GM21619 (cell line): ENCODE data around the gene ART5.
"Not testable (repeated sequence)": the region's sequence is repeated elsewhere in the genome, so short reads cannot be mapped to it uniquely, and the experiment has no call there.

ENCODE experiments used
- ATAC-seq: cut with Tn5 transposase; IDR thresholded peaks from one replicate; pipeline ENCODE4 v1.9.1; 2021; ENCODE audit not compliant: unreplicated experiment

The ART5 gene

DNA sequence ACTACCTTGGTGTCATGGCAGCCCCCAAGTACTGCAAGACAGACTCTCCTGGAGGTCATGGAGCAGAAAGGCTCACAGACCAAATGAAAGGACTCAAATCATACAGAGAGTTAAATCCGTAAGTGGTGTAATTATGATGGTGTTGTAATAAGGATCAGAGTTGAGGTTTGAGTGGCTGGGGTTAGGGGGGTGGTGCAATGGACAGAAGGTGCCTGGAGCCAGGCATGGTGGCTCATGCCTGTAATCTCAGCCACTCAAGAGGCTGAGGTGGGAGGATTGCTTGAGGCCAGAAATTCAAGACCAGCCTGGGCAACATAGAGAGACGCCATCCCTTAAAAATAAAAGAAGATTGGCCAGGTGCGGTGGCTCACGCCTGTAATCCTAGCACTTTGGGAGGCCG lies 18.7 kb downstream of the ART5 start:
- ATAC-seq: no peak

DNA sequence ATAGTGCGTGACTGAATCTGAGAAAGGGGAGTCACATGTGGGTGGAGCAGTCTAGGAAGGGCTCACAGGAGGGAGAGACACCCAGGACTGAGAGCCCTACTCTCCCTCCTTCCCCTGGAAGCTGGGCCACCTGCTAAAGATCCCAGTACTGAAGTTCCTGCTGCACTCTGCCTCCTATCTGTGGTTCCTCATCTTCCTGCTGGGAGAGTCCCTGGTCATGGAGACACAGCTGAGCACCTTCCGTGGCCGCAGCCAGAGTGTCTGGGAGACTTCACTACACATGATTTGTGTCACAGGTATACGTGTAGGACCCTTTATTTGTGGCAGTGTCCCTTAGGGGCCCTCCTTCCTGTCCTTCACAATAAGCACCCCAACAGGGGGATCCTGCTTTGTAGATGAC lies 19.3 kb downstream of the ART5 start:
- no peak for ATAC-seq

DNA sequence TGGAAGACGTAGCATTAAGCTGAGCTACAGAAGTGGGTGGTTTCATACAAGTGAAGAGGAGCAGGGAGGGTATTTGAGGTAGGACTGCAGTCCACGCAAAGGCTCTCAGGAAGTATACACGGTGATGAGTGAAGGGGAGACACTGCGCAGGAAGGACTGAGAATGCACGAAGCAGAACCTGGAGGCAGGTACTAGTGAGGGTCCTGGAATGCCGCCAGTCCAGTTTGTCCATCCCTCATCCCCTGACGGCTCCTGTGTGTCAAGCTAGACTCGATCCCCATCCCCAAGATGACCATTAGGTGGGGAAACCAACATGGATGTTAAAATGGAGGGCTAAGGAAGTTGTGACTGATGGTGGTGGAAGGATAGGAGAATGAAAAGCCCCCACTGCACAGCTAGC lies 23.8 kb downstream of the ART5 start:
- ATAC-seq: no peak

DNA sequence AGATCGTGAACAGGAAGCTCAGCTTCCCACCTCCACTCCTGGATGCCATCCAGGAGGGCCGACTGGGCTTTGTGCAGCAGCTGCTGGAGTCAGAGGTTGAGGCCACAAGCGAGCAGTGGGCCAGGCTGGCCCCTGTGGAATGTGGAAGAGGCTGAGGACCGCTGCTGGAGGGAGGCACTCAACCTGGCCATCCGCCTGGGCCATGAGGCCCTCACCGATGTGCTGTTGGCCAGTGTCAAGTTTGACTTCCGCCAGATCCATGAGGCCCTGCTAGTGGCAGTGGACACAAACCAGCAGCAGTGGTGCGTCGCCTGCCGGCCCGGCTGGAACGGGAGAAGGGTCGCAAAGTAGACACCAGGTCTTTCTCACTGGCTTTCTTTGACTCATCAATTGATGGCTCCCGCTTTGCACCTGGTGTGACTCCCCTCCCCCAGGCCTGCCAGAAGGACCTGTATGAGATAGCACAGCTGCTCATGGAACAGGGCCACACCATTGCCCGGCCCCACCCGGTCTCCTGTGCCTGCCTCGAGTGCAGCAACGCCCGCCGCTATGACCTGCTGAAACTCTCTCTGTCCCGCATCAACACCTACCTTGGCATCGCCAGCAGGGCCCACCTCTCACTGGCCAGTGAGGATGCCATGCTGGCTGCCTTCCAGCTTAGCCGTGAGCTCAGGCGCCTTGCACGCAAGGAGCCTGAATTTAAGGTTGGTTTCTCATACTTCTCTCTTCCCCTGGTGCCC lies 24.9 kb downstream of the ART5 start:
- no peak for ATAC-seq

DNA sequence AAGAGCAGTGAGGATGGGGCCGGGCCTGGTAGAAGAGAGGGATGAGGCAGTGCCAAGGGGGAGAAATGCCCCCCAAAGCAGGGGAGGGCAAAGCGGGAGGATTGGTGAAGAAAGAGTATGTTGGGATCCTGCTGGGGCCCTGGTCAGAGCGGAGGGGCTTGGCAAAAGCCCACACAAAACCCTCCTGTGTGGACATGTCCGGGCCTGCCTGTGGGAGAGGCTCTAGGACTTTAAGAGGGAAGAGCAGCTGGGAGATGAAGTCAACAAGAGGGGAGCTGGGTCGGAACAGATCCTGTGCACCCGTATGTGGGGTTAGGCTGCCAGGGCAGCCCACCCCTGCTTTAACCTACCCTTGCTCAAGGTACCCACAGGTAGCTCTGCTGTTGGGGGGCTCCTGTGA lies 25.8 kb downstream of the ART5 start:
- ATAC-seq: no peak

DNA sequence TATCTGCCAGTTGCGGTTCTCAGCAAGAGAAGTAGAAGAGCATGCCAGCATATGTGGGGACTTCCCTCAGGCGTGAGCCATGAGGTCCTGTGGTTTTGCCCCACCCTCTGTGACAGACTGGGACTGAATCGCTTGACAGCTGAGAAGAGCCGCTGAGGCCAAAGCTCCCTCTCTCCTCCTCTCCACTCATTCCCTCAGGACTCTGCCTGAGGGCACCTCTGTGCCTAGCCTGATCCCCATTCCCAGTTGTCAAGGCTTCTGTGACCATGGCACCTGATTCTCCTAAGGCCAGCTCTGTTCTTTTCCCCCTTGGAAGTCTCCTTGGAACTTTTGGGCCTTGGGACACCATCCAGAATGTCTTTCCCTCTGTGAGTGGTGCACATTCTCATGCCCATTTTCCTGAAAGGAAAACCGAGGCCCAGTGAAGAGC lies 27.0 kb downstream of the ART5 start:
- peak; percentile 82 for ATAC-seq

DNA sequence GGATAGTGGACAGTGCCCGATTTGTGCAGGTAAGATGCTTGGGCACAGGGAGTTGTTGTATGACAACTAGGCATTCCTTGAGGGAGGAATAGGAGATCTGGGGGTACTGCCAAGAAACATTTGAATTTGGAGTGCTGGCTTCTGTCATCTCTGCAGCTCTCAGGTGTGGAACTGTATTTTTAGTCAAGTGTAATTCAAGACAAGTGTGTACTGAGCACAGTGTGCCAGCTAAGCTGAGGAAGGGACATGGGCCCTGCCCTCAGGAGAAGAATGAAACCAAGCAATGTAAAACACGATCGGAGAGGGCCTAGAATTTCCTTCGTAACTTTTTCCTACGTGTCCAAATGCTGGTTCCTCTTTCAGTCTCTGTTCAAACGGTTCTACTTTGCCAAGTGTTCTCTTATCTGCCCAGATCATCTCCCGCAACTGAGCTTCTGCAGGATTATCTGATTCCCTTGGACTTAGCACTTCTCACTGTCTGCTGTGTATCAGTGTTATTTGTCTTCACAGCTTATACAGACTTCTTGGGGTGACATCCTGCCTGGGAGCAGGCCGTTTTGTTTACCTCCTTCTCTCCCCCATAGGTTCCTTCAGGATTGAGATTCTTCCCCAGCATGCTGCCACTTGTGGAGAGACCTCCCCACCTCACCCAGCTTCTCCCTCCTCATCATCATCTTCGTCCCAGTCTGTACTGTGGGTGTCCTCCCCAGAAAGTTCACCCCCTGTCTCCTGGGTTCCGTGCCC lies 27.6 kb downstream of the ART5 start:
- no peak for ATAC-seq

GRCh38 chr11:3611976-3612678 lies 29.7 kb downstream of the ART5 start:
- ATAC-seq: no peak

GRCh38 chr11:3610846-3611245 lies 30.9 kb downstream of the ART5 start:
- no peak for ATAC-seq

GRCh38 chr11:3609416-3610265 lies 32.2 kb downstream of the ART5 start:
- no peak for ATAC-seq

DNA sequence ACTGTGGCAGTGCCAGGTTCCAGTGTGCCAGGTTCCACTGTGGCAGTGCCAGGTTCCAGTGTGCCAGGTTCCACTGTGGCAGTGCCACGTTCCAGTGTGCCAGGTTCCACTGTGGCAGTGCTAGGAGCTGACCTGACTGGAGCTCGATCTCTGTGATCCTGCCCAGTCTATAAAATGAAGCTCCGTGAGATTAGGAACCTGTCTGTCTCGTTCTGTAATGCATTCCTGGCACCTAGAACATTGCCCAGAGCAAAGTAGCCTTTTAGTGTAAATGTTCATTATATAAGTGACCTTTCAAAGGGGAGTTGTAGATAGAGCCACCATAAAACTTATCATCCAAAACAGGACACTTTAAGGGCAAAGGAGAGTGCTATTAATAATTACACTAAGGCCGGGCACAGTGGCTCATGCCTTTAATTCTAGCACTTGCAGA lies 36.0 kb downstream of the ART5 start:
- ATAC-seq: no peak

- ATAC-seq: no peak
Measured at GRCh38 chr11:3605283-3605662, 36.5 kb downstream of the ART5 start.

GRCh38 chr11:3604167-3604566 lies 37.6 kb downstream of the ART5 start:
- ATAC-seq: no peak

- ATAC-seq: not testable (repeated sequence)
Measured at GRCh38 chr11:3600201-3600600, 41.6 kb downstream of the ART5 start.

- not testable (repeated sequence) for ATAC-seq
Measured at GRCh38 chr11:3597743-3598142, 44.0 kb downstream of the ART5 start.

DNA sequence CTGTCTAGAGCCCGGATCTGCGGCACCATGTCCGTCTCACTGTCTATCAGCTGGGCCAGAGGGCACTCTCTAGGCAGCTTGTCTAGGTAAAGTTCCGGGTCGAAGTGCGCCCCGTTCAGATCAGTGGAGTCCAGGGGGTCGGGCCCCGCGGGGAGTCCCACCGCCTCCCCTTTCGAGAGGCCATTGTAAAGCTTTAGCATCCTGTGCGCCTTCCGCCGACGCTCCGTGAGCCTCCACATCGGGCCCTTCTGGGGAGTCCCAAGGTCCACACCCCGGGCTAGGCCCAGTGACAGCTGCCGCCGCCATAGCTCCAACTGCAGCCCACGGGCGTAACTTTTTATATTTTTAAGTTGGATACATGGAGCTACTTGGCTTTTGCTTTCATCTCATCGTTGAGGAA lies 50.5 kb downstream of the ART5 start:
- ATAC-seq: not testable (repeated sequence)

GRCh38 chr11:3590193-3590592 lies 51.6 kb downstream of the ART5 start:
- ATAC-seq: not testable (repeated sequence)

DNA sequence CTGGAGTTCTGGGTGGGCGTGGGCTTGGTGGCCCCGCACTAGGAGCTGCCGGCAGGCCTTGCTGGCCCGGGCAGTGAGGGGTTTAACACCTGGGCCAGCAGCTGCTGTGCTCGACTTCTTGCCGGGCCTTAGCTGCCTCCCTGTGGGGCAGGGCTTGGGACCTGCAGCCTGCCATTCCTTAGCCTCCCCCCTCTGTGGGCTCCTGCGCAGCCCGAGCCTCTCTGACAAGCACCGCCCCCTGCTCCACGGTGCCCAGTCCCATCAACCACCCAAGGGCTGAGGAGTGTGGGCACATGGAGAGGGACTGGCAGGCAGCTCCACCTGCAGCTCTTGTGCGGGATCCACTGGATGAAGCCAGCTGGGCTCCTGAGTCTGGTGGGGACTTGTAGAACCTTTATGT lies 53.0 kb downstream of the ART5 start:
- not testable (repeated sequence) for ATAC-seq
